WI38 (cell line): ENCODE data around the gene IBSP.
A peak's percentile ranks its signal among the peaks of the same experiment; 100 is the strongest.

Experiments used
- H3K4me3 ChIP-seq: 2 replicates; pipeline ENCODE4 v1.5.1; 2011; ENCODE audit warnings: low read depth, mild to moderate bottlenecking, control low read depth, low read length
- CTCF ChIP-seq: IDR thresholded peaks from 2 replicates; pipeline ENCODE4 v1.5.1; 2012; ENCODE audit warnings: low read depth, mild to moderate bottlenecking, control low read depth, low read length

IBSP gene

GRCh38 chr4:87846226-87846625 lies 46.9 kb downstream of the IBSP start:
- no peak for TF ChIP-seq CTCF
- no peak overlapping the region for H3K4me3 ChIP-seq

GRCh38 chr4:87848622-87849351 lies 49.4 kb downstream of the IBSP start:
- TF ChIP-seq CTCF = peak; percentile 50
- H3K4me3 ChIP-seq = no peak overlapping the region

- H3K4me3 ChIP-seq = no peak overlapping the region
Observed at GRCh38 chr4:87849612-87850011, 50.3 kb downstream of the IBSP start.

GRCh38 chr4:87851332-87851731 lies 52.0 kb downstream of the IBSP start:
- no peak overlapping the region for H3K4me3 ChIP-seq
- TF ChIP-seq CTCF = no peak

More at GRCh38 chr4:87849612-87850011, 50.3 kb downstream of the IBSP start:
- TF ChIP-seq CTCF = no peak

GRCh38 chr4:87851953-87852352 lies 52.6 kb downstream of the IBSP start:
- H3K4me3 ChIP-seq = no peak overlapping the region
- TF ChIP-seq CTCF = no peak

GRCh38 chr4:87853108-87853507 lies 53.8 kb downstream of the IBSP start:
- no peak for TF ChIP-seq CTCF
- H3K4me3 ChIP-seq = no peak overlapping the region

GRCh38 chr4:87853891-87854290 lies 54.5 kb downstream of the IBSP start:
- no peak for TF ChIP-seq CTCF
- no peak overlapping the region for H3K4me3 ChIP-seq
